ENCODE measurements around the gene RHBDD1.

- TF ChIP-seq POLR2A (IDR thresholded peaks at IDR 0.05; ENCODE audit: low read length), result no peak
- no peak for TF ChIP-seq GATA1 (IDR thresholded peaks at IDR 0.05; ENCODE audit: low read depth, low read length)
Observed at GRCh38 chr2:227007148-227007547, 171.3 kb downstream of the RHBDD1 start.

All from erythroblast (primary cell).